Activated naive CD8-positive, alpha-beta T cell treated with anti-CD3 and anti-CD28 coated beads, Interleukin-2, amount 50 U/mL, for 24 hours (primary cell): ENCODE results near the gene DLGAP1.

Experiments
- ATAC-seq: fragments of 150-1000 bp; cut with Tn5 transposase; one replicate; pipeline ENCODE4 v1.10.0; 2021
- DNase-seq: peaks from one replicate; pipeline ENCODE4 v3.0.0; 2021
- H3K27ac Mint-ChIP-seq: one replicate; pipeline ENCODE4 v1.8.0; 2021; ENCODE audit warnings: mild to moderate bottlenecking, mixed read lengths
- H3K27me3 Mint-ChIP-seq: one replicate; pipeline ENCODE4 v1.8.0; 2021; ENCODE audit warnings: mixed read lengths
- H3K36me3 Mint-ChIP-seq: one replicate; pipeline ENCODE4 v1.8.0; 2021; ENCODE audit warnings: low read depth, mixed read lengths
- H3K4me1 Mint-ChIP-seq: one replicate; pipeline ENCODE4 v1.8.0; 2021; ENCODE audit warnings: mixed read lengths
- H3K4me3 Mint-ChIP-seq: one replicate; pipeline ENCODE4 v1.8.0; 2021; ENCODE audit warnings: mild to moderate bottlenecking, moderate library complexity, mixed read lengths
- H3K9me3 Mint-ChIP-seq: one replicate; pipeline ENCODE4 v1.8.0; 2021; ENCODE audit warnings: mixed read lengths

The DLGAP1 gene

GRCh38 chr18:3742541-3742940 is 712.6 kb downstream of the DLGAP1 start:
- DNase-seq (no peak), ATAC-seq (no peak)
- H3K36me3 Mint-ChIP-seq: peaks cover 3% of the 10 kb centered on the region
- peaks cover 6% of the 10 kb centered on the region for H3K9me3 Mint-ChIP-seq
- H3K4me1 Mint-ChIP-seq: no peaks in the 10 kb centered on the region
- H3K4me3 Mint-ChIP-seq: no peak overlapping the region
- peaks cover 1% of the 10 kb centered on the region for H3K27me3 Mint-ChIP-seq
- no peak overlapping the region for H3K27ac Mint-ChIP-seq

DNA sequence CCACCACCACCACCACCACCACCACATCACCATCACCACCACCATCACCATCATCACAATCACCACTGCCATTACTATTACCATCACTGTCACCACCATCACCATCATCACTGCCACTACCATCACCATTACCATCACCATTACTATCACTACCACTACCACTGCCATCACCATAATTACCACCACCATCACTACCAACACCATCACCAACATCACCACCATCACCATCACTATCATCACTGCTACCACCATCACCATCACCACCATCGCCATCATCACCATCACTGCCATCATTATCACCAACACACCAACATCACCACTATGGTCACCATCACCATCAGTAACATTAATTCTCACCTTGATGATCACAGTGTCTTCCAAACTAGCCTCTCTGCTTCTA is 713.8 kb downstream of the DLGAP1 start:
- peaks cover 1% of the 10 kb centered on the region for H3K27me3 Mint-ChIP-seq
- DNase-seq: no peak
- ATAC-seq: no peak
- peak overlapping the region; percentile 24 for H3K4me3 Mint-ChIP-seq
- H3K36me3 Mint-ChIP-seq: peaks cover 3% of the 10 kb centered on the region
- peaks cover 6% of the 10 kb centered on the region for H3K9me3 Mint-ChIP-seq
- H3K4me1 Mint-ChIP-seq: no peaks in the 10 kb centered on the region
- no peak overlapping the region for H3K27ac Mint-ChIP-seq

- Mint-ChIP-seq H3K4me1 (no peaks in the 10 kb centered on the region), H3K27me3 (peaks cover 10% of the 10 kb centered on the region), H3K27ac (no peak overlapping the region), H3K9me3 (no peaks in the 10 kb centered on the region), H3K36me3 (no peaks in the 10 kb centered on the region), H3K4me3 (no peak overlapping the region)
- DNase-seq: no peak
- ATAC-seq: no peak
These were observed 726.2 kb downstream of the DLGAP1 start for GRCh38 chr18:3728704-3729437.

GRCh38 chr18:3727274-3727673 is 727.8 kb downstream of the DLGAP1 start:
- H3K4me1 Mint-ChIP-seq: no peaks in the 10 kb centered on the region
- no peak overlapping the region for H3K4me3 Mint-ChIP-seq
- peaks cover 10% of the 10 kb centered on the region for H3K27me3 Mint-ChIP-seq
- DNase-seq (no peak), ATAC-seq (no peak)
- H3K9me3 Mint-ChIP-seq: no peaks in the 10 kb centered on the region
- H3K36me3 Mint-ChIP-seq: no peaks in the 10 kb centered on the region
- no peak overlapping the region for H3K27ac Mint-ChIP-seq

DNA sequence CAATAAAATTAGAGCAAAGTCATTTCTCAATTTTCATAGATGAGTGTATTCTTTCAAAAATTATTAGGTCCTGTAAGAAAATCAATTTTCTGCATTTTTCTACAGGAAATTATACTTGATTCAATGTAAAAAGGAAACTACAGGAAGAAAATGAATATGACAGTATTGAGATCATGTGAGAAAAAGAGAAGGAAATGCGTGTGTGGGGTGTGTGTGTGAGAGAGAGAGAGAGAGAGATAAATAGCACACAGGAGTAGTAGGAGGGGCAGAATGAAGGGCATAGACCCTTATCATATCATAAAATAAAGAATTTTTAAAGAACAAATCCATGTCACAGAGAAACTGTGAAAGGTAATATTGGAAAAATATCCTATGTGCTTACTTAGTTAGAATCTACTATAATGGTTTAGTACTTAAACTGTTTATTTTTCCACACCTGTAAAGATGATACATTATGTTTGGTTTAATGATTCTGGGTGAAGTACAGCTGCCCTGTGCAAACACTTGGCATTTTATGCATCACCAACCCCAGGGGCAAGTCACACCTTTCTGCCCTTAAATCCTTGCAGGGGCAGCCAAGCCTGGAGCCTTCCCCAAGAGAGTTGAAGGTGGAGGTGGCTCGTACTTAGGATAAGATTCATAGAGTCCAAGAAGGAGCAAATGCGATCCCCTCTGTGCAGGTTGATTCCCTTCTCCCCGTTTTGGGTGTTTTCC is 728.7 kb downstream of the DLGAP1 start:
- no peaks in the 10 kb centered on the region for H3K36me3 Mint-ChIP-seq
- DNase-seq (no peak), ATAC-seq (no peak)
- no peak overlapping the region for H3K4me3 Mint-ChIP-seq
- H3K27me3 Mint-ChIP-seq: peaks cover 10% of the 10 kb centered on the region
- no peaks in the 10 kb centered on the region for H3K9me3 Mint-ChIP-seq
- H3K4me1 Mint-ChIP-seq: no peaks in the 10 kb centered on the region
- H3K27ac Mint-ChIP-seq: no peak overlapping the region

- Mint-ChIP-seq H3K27me3 (peaks cover 10% of the 10 kb centered on the region), H3K27ac (no peak overlapping the region), H3K36me3 (no peaks in the 10 kb centered on the region), H3K4me3 (no peak overlapping the region), H3K9me3 (no peaks in the 10 kb centered on the region), H3K4me1 (no peaks in the 10 kb centered on the region)
- DNase-seq (no peak), ATAC-seq (no peak)
These were observed 730.0 kb downstream of the DLGAP1 start for GRCh38 chr18:3725115-3725514.

DNA sequence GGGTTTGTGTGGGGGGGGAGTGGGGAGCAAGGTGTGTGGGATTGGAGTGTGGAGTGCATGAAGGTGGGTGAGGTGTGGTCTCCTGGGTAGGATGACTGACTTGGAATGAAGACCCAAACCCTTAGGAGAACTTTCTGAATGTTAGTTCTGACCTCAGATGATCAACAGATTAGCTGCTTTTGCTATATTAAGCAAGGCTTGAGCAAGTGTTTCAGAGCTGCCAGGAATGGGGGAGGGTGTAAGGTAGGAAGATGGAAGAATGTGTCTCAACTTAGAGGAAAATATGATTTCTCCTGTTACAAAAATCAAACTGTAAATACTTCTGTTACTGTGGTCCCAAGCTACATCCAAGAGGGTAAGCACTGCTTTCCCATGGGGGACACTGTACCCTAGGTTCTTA is 731.6 kb downstream of the DLGAP1 start:
- Mint-ChIP-seq H3K9me3 (no peaks in the 10 kb centered on the region), H3K4me3 (no peak overlapping the region), H3K36me3 (no peaks in the 10 kb centered on the region), H3K27ac (no peak overlapping the region), H3K27me3 (peaks cover 8% of the 10 kb centered on the region), H3K4me1 (no peaks in the 10 kb centered on the region)
- no peak for ATAC-seq
- no peak for DNase-seq

- H3K4me1 Mint-ChIP-seq: no peaks in the 10 kb centered on the region
- DNase-seq (no peak), ATAC-seq (no peak)
- H3K36me3 Mint-ChIP-seq: no peaks in the 10 kb centered on the region
- H3K4me3 Mint-ChIP-seq: no peak overlapping the region
- H3K9me3 Mint-ChIP-seq: no peaks in the 10 kb centered on the region
- H3K27me3 Mint-ChIP-seq: peaks cover 7% of the 10 kb centered on the region
- no peak overlapping the region for H3K27ac Mint-ChIP-seq
These were observed 732.3 kb downstream of the DLGAP1 start for GRCh38 chr18:3722649-3723433.

DNA sequence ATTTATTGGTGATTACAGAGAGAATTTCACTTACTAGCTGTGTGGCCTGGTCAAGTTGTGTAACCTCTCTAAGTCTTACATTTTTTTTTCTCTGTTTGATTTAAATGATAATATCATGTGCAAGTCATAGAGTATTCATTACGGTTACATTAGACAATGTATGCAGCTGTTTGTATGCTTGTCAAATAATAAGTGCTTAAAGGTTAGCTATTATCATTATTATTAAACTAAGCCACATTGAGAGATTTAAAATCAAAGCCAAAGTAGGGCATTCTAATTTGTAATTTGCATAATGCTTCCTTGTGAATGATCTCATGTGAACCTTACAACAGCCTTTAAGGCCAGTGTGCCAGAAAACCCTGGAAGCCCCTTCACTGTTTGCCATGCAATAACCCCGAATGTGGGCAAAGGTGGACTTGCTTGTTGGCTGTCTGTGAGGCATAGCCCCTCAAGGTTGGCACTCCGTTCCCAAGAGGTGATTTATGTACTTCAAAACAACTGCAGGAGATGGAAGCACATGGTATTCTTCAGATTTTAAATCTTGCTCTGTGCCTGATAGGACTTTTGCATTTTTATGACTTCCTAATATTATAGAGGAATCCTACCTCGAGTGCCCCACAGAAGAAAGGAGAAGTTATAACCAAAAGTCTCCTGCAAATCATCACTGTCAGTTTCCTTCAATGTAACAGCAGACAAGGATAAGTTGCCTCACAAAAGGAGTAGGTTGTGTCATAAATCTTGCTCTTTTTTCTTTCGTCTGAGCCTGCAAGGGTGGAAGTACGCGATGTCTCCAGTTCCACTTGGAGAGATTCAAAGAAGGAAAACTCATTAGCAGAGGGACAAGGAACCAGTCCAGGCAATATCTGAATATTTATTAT is 733.1 kb downstream of the DLGAP1 start:
- no peaks in the 10 kb centered on the region for H3K9me3 Mint-ChIP-seq
- peaks cover 3% of the 10 kb centered on the region for H3K27me3 Mint-ChIP-seq
- no peak overlapping the region for H3K4me3 Mint-ChIP-seq
- no peaks in the 10 kb centered on the region for H3K36me3 Mint-ChIP-seq
- H3K27ac Mint-ChIP-seq: no peak overlapping the region
- no peak for ATAC-seq
- DNase-seq: no peak
- no peaks in the 10 kb centered on the region for H3K4me1 Mint-ChIP-seq

DNA sequence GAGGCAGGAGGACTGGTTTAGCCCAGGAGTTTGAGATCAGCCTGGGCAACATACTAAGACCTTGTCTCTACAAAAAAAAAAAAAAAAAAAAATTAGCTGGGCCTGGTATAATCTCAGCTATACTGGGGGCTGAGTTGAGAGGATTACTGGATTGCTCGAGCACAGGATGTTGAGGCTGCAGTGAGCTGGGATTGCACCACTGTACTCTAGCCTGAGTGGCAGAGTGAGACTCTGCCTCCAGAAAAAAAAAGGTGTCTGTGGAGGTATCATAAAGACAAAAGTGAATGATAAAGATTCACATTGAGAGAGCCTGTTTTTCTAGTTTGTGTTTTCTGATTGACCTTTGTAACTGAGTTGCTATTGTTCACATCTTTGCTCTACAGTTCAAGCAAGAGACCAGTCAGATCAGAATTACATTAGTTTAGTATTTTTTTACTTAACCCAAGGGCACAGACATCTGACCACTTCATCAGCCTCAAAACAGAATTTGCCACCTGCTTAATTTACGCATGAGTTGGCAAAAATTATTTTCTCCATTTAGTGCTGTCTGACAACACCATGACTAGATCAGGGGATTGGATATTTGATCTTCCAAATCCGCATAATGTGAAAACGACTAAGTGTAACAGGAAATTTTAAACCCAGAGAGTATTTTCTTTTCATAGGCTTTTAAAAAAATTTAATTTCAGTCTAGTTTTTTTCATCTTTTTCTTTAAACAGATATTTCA is 734.1 kb downstream of the DLGAP1 start:
- no peaks in the 10 kb centered on the region for H3K36me3 Mint-ChIP-seq
- ATAC-seq (no peak), DNase-seq (no peak)
- no peaks in the 10 kb centered on the region for H3K27me3 Mint-ChIP-seq
- H3K27ac Mint-ChIP-seq: no peak overlapping the region
- H3K9me3 Mint-ChIP-seq: no peaks in the 10 kb centered on the region
- no peaks in the 10 kb centered on the region for H3K4me1 Mint-ChIP-seq
- H3K4me3 Mint-ChIP-seq: no peak overlapping the region

GRCh38 chr18:3720159-3720558 is 734.9 kb downstream of the DLGAP1 start:
- Mint-ChIP-seq H3K36me3 (no peaks in the 10 kb centered on the region), H3K27ac (no peak overlapping the region), H3K9me3 (no peaks in the 10 kb centered on the region), H3K27me3 (no peaks in the 10 kb centered on the region), H3K4me1 (peaks cover 6% of the 10 kb centered on the region), H3K4me3 (no peak overlapping the region)
- ATAC-seq (no peak), DNase-seq (no peak)

- H3K27ac Mint-ChIP-seq: no peak overlapping the region
- no peak for ATAC-seq
- no peaks in the 10 kb centered on the region for H3K36me3 Mint-ChIP-seq
- H3K4me3 Mint-ChIP-seq: no peak overlapping the region
- peaks cover 4% of the 10 kb centered on the region for H3K27me3 Mint-ChIP-seq
- H3K4me1 Mint-ChIP-seq: peaks cover 8% of the 10 kb centered on the region
- no peak for DNase-seq
- no peaks in the 10 kb centered on the region for H3K9me3 Mint-ChIP-seq
These were observed 737.6 kb downstream of the DLGAP1 start for GRCh38 chr18:3717376-3718025.

- ATAC-seq: no peak
- no peak for DNase-seq
- peaks cover 4% of the 10 kb centered on the region for H3K27me3 Mint-ChIP-seq
- no peaks in the 10 kb centered on the region for H3K36me3 Mint-ChIP-seq
- no peak overlapping the region for H3K4me3 Mint-ChIP-seq
- no peak overlapping the region for H3K27ac Mint-ChIP-seq
- peaks cover 8% of the 10 kb centered on the region for H3K4me1 Mint-ChIP-seq
- no peaks in the 10 kb centered on the region for H3K9me3 Mint-ChIP-seq
These were observed 738.9 kb downstream of the DLGAP1 start for GRCh38 chr18:3716116-3716660.
